ENCODE data around the gene ZDHHC8. TPM values are rescaled to one million over a fixed set of nuclear protein-coding genes. Genes with fewer than 3 reads are reported as not detected.

Gene ZDHHC8
- total RNA-seq, 1 donor from 2014 or later = 42.4 TPM

DNA sequence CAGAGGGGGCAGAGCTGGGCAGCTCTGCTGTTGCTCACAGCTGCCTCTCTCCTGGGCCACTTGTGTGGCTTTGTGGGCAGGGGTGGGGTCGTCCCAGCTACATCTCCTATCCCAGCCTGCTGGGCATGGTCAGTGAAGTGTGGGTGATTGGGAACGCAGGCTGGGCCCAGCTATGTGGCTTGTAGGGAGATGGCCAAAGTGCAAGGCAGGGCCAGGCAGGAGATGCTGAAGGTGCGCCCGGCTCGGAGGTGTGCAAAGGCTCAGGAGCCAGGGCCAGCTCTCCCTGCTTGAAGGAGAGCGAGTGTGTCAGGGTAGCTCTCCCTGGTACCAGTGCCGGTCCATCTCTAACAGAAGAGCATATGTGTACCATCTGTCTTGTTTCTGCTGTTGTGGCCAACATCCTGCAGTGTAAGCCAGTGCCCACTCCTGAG lies 24.1 kb upstream of the ZDHHC8 start:
- Histone ChIP-seq H3K36me3 (peaks cover 92% of the 10 kb centered on the region), H3K27me3 (ENCODE audit: low read depth) (no peaks in the 10 kb centered on the region), H3K4me3 (no peak overlapping the region), H3K4me1 (peaks cover 12% of the 10 kb centered on the region), H3K9me3 (replicated peaks) (no peaks in the 10 kb centered on the region), H3K27ac (replicated peaks) (no peak overlapping the region)
- TF ChIP-seq, protein P1, sequence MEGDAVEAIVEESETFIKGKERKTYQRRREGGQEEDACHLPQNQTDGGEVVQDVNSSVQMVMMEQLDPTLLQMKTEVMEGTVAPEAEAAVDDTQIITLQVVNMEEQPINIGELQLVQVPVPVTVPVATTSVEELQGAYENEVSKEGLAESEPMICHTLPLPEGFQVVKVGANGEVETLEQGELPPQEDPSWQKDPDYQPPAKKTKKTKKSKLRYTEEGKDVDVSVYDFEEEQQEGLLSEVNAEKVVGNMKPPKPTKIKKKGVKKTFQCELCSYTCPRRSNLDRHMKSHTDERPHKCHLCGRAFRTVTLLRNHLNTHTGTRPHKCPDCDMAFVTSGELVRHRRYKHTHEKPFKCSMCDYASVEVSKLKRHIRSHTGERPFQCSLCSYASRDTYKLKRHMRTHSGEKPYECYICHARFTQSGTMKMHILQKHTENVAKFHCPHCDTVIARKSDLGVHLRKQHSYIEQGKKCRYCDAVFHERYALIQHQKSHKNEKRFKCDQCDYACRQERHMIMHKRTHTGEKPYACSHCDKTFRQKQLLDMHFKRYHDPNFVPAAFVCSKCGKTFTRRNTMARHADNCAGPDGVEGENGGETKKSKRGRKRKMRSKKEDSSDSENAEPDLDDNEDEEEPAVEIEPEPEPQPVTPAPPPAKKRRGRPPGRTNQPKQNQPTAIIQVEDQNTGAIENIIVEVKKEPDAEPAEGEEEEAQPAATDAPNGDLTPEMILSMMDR (IDR thresholded peaks at IDR 0.05; ENCODE audit: borderline replicate concordance) = no peak
- intact Hi-C loops (cut with micrococcal nuclease) = no loop called here
- peak; percentile 7 for DNase-seq

DNA sequence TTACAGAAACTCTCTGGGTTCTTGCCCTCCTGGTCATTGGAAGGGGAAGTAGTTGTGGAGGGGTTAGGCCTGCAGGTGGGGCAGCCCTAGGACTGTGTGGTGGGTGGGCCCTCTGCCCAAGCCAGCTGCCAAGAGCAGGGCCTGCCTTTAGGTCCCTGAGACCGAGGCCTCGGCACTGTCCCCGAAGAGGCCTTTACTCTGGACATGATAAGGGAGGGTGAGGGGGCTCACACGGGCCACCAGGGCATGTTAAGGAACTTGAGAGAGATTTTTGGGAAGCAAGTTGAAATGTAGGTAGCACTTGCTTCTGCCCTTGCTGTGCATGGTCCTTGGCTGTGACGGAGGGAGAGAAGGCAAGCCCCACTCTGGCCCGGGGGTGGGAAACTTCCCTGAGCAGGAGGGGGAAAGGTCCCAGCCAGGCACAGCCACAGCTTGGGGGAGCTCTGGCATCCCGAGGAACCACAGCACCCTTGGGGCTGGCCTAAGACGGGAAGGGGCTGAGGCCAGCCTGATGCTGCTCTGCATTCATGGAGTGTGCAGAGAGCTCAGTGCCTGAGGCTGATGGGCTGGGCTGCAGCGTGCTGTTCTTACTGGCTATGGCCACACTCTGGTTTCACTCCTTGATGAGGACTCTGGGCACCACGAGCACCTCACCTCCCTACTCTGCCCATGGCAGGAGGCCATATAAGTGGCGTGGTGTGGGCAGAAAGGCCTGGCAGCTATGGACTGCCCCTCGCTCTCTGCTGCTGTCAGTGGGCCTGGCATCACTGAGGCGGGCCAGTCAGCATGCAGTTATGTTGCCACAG lies 23.4 kb upstream of the ZDHHC8 start:
- TF ChIP-seq, protein P1 (IDR thresholded peaks at IDR 0.05; ENCODE audit: borderline replicate concordance) = no peak
- Histone ChIP-seq H3K36me3 (peaks cover 96% of the 10 kb centered on the region), H3K27me3 (ENCODE audit: low read depth) (no peaks in the 10 kb centered on the region), H3K4me1 (peaks cover 12% of the 10 kb centered on the region), H3K4me3 (no peak overlapping the region), H3K27ac (replicated peaks) (no peak overlapping the region), H3K9me3 (replicated peaks) (no peaks in the 10 kb centered on the region)
- intact Hi-C loops (cut with micrococcal nuclease) = no loop called here
- peak; percentile 10 for DNase-seq

DNA sequence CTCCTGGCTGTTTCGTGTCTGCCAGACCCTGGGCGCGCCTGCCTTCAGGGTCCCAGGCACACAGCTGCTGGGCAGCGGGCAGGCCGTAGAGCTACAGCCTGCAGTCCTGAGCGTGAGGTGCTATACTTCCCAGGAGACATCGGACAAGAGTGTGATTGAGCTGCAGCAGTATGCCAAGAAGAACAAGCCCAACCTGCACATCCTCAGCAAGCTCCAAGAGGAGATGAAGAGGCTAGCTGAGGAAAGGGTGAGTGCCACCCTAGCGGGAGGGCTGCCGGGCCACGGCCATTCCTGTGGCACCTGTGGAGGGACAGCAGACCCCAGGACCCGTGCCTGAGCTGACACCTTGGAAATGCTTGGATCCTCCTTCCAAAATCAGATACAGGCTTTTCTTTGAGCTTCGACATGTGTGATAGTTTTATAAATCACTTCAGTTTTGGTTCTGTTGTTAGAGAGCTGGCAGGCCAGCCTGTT lies 22.8 kb upstream of the ZDHHC8 start:
- DNase-seq = no peak
- peaks cover 95% of the 10 kb centered on the region for H3K36me3 ChIP-seq
- peaks cover 12% of the 10 kb centered on the region for H3K4me1 ChIP-seq
- H3K9me3 ChIP-seq (replicated peaks) = no peaks in the 10 kb centered on the region
- H3K27ac ChIP-seq (replicated peaks) = no peak overlapping the region
- TF ChIP-seq, protein P1 (IDR thresholded peaks at IDR 0.05; ENCODE audit: borderline replicate concordance) = no peak
- no peak overlapping the region for H3K4me3 ChIP-seq
- no peaks in the 10 kb centered on the region for H3K27me3 ChIP-seq (ENCODE audit: low read depth)
- intact Hi-C loops (cut with micrococcal nuclease) = no loop called here

DNA sequence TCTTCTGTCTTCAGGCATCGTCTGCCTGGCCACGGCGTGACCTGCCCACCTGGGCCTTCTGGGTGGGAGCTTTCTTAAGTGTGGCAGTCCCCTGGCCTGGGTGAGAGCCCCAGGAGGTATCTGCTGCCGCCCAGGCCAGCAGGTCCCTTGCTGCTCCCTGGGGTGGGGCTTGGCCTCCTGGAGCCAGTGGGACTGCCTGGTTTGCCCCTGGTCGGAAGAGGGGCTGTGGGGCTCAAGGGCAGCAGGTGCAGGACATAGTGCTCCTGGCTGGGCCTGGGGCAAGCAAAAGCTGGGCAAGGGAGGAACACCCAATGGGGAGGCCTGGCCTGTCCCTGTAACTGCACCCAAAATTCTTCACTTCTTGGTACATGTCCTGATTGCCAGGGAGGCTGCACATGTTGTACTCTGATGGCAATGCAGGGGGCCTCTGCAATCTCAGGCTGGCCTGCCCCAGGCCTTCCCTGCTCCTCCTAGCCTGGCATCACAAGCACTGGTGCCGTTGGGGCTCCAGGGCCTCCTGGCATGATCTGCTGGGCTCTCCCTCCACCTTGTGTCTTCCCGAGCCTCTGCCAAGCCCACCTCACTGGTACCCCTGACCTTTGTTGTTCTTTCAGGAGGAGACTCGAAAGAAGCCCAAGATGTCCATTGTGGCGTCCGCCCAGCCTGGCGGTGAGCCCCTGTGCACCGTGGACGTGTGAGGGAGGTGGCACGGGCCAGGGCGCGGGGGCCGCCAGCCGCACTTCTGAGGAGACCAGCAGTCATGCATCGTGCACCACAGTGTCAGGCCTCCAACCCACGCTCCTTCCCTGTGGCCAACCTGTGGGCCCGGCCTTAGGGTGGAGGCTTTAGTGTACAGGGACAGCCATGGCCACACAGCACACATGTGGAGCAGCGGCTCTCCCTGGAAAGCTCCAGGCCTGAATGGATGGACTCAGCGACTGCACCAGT lies 21.9 kb upstream of the ZDHHC8 start:
- H3K27ac ChIP-seq (replicated peaks) = no peak overlapping the region
- H3K4me1 ChIP-seq = peaks cover 12% of the 10 kb centered on the region
- no peaks in the 10 kb centered on the region for H3K27me3 ChIP-seq (ENCODE audit: low read depth)
- peaks cover 97% of the 10 kb centered on the region for H3K36me3 ChIP-seq
- TF ChIP-seq, protein P1 (IDR thresholded peaks at IDR 0.05; ENCODE audit: borderline replicate concordance) = no peak
- no peaks in the 10 kb centered on the region for H3K9me3 ChIP-seq (replicated peaks)
- peak; percentile 13 for DNase-seq
- intact Hi-C loops (cut with micrococcal nuclease) = no loop called here
- no peak overlapping the region for H3K4me3 ChIP-seq

DNA sequence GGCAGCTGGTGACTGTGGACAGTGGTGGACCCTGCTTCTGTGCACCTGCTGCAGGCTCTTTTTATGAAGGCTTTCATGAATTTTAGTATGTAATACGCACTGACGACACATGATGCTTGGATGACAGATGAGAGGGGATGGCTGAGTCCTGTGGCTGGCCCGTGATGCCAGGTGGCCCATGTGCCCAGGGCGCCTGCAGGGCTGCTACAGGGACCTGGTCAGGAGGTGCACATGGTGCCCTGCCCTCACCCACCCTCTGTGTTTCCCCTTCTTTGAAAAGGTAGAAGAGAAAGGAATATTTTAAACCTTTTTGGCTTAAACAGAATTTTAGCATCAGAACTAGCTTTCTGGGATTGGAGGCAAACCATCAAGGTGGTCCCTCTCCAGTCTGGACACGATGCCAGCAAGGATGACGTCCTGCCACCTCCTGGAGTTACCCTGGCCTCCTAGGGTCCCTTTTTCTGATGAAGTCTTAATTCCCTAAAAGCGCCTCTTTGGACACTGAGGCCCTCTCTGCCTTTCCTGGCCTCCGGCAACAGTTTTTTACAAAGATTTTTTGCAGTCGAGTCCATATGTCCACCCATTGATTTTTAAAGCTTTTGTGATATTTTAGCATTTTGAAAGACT lies 21.1 kb upstream of the ZDHHC8 start:
- DNase-seq = peak; percentile 7
- H3K4me1 ChIP-seq = peaks cover 15% of the 10 kb centered on the region
- H3K9me3 ChIP-seq (replicated peaks) = no peaks in the 10 kb centered on the region
- H3K27me3 ChIP-seq (ENCODE audit: low read depth) = no peaks in the 10 kb centered on the region
- no peak overlapping the region for H3K27ac ChIP-seq (replicated peaks)
- no peak overlapping the region for H3K4me3 ChIP-seq
- intact Hi-C loops (cut with micrococcal nuclease) = no loop called here
- peaks cover 97% of the 10 kb centered on the region for H3K36me3 ChIP-seq
- TF ChIP-seq, protein P1 (IDR thresholded peaks at IDR 0.05; ENCODE audit: borderline replicate concordance) = no peak

All from left ventricle myocardium inferior (tissue), 1 donor.